HEK293 (cell line): ENCODE measurements around the gene MTFP1.

Experiments used
- CTCF ChIA-PET: fragments of 350-600 bp; formaldehyde crosslinking; extraction: SDS; loops from one replicate; lab custom pipeline; 2021; ENCODE audit warnings: antibody characterized with exemption; lab: Yijun Ruan, JAX
- POLR2A ChIA-PET: fragments of 300-600 bp; formaldehyde crosslinking; extraction: SDS; loops from one replicate; lab custom pipeline; 2020; ENCODE audit warnings: antibody characterized with exemption, inconsistent platforms; lab: Yijun Ruan, JAX
- H3K27ac ChIP-seq: fragments of 200-500 bp; sonication (Bioruptor generic); 2 replicates; pipeline ENCODE4 v1.5.1; 2014; ENCODE audit warnings: low read depth, low read length, control low read depth, inconsistent platforms; ENCODE audit errors: extremely low read depth
- H3K36me3 ChIP-seq, 2 experiments: fragments of 200-500 bp in 1 of 2; sonication (Bioruptor generic) in 1 of 2; 1 replicate in 1 of 2; 2 replicates in 1 of 2; pipeline ENCODE4 v1.5.1; 2014 to 2017; ENCODE audit warnings: inconsistent platforms in 2 of 2, low read length in 2 of 2; ENCODE audit not compliant: control insufficient read depth in 2 of 2, insufficient read depth in 1 of 2
- H3K4me1 ChIP-seq: fragments of 200-500 bp; sonication (Bioruptor generic); 2 replicates; pipeline ENCODE4 v1.5.1; 2014; ENCODE audit warnings: mild to moderate bottlenecking, low read length, inconsistent platforms; ENCODE audit not compliant: control insufficient read depth, insufficient read depth
- H3K4me3 ChIP-seq: 2 replicates; pipeline ENCODE4 v1.5.1; 2011; ENCODE audit warnings: low read depth, mild to moderate bottlenecking, control low read depth, low read length, moderate library complexity
- H3K9me3 ChIP-seq: fragments of 200-500 bp; sonication (Bioruptor generic); 2 replicates; pipeline ENCODE4 v1.5.1; 2014; ENCODE audit warnings: low read depth, low read length, inconsistent platforms; ENCODE audit not compliant: control insufficient read depth, insufficient read depth
- CTCF ChIP-seq: fragments of 450-650 bp; formaldehyde crosslinking; IDR thresholded peaks from 2 replicates; pipeline ENCODE4 v1.5.1; 2016; ENCODE audit warnings: missing biosample characterization, missing genetic modification characterization
- KLF16 ChIP-seq: fragments of 450-650 bp; formaldehyde crosslinking; IDR thresholded peaks from 2 replicates; pipeline ENCODE4 v1.5.1; 2017; ENCODE audit warnings: missing biosample characterization, missing genetic modification characterization
- OVOL3 ChIP-seq: fragments of 450-650 bp; formaldehyde crosslinking; IDR thresholded peaks from 2 replicates; pipeline ENCODE4 v1.5.1; 2016; ENCODE audit warnings: missing biosample characterization, missing genetic modification characterization
- ZBTB48 ChIP-seq: fragments of 450-650 bp; formaldehyde crosslinking; IDR thresholded peaks from 2 replicates; pipeline ENCODE4 v1.5.1; 2016; ENCODE audit warnings: missing biosample characterization, missing genetic modification characterization
- ZNF112 ChIP-seq: fragments of 450-650 bp; formaldehyde crosslinking; IDR thresholded peaks from 2 replicates; pipeline ENCODE4 v1.5.0; 2017; ENCODE audit warnings: missing biosample characterization, missing genetic modification characterization
- ZNF138 ChIP-seq: fragments of 450-650 bp; formaldehyde crosslinking; IDR thresholded peaks from 2 replicates; pipeline ENCODE4 v1.5.1; 2016; ENCODE audit warnings: missing biosample characterization, missing genetic modification characterization, borderline replicate concordance
- ZNF175 ChIP-seq: fragments of 450-650 bp; formaldehyde crosslinking; IDR thresholded peaks from 2 replicates; pipeline ENCODE4 v1.5.1; 2016; ENCODE audit warnings: missing biosample characterization, missing genetic modification characterization
- ZNF2 ChIP-seq: fragments of 450-650 bp; formaldehyde crosslinking; IDR thresholded peaks from 2 replicates; pipeline ENCODE4 v1.5.1; 2016; ENCODE audit warnings: missing biosample characterization, missing genetic modification characterization
- ZNF561 ChIP-seq: fragments of 450-650 bp; IDR thresholded peaks from 2 replicates; pipeline ENCODE4 v1.5.1; 2018; ENCODE audit warnings: missing biosample characterization, missing genetic modification characterization, borderline replicate concordance
- ZNF580 ChIP-seq: fragments of 450-650 bp; formaldehyde crosslinking; IDR thresholded peaks from 2 replicates; pipeline ENCODE4 v1.5.1; 2016; ENCODE audit warnings: missing biosample characterization, missing genetic modification characterization
- ZNF610 ChIP-seq: fragments of 450-650 bp; formaldehyde crosslinking; IDR thresholded peaks from 2 replicates; pipeline ENCODE4 v1.5.1; 2016; ENCODE audit warnings: missing biosample characterization, missing genetic modification characterization, borderline replicate concordance
- ZNF654 ChIP-seq: fragments of 450-650 bp; formaldehyde crosslinking; IDR thresholded peaks from 2 replicates; pipeline ENCODE4 v1.5.1; 2016; ENCODE audit warnings: low read depth, missing biosample characterization, missing genetic modification characterization
- ZNF660 ChIP-seq: fragments of 450-650 bp; IDR thresholded peaks from 2 replicates; pipeline ENCODE4 v1.5.1; 2018; ENCODE audit warnings: missing biosample characterization, mild to moderate bottlenecking, missing genetic modification characterization
- ZNF707 ChIP-seq: fragments of 450-650 bp; formaldehyde crosslinking; IDR thresholded peaks from 2 replicates; pipeline ENCODE4 v1.5.1; 2016; ENCODE audit warnings: missing biosample characterization, missing genetic modification characterization
- ZNF776 ChIP-seq: fragments of 450-650 bp; formaldehyde crosslinking; IDR thresholded peaks from 2 replicates; pipeline ENCODE4 v1.5.0; 2017; ENCODE audit warnings: missing biosample characterization, missing genetic modification characterization, borderline replicate concordance
- TF ChIP-seq, protein P1 (sequence below): fragments of 450-650 bp; formaldehyde crosslinking; conservative IDR thresholded peaks from 2 replicates; pipeline ENCODE4 v1.5.1; 2016; ENCODE audit warnings: low read depth, missing biosample characterization, missing genetic modification characterization
- TF ChIP-seq, protein P2 (sequence below): fragments of 450-650 bp; formaldehyde crosslinking; IDR thresholded peaks from 2 replicates; pipeline ENCODE4 v1.5.1; 2017; ENCODE audit warnings: missing biosample characterization, missing genetic modification characterization
- TF ChIP-seq, protein P3 (sequence below): fragments of 450-650 bp; formaldehyde crosslinking; IDR thresholded peaks from 2 replicates; pipeline ENCODE4 v1.5.1; 2016; ENCODE audit warnings: missing biosample characterization, missing genetic modification characterization
- TF ChIP-seq, protein P4 (sequence below): fragments of 450-650 bp; formaldehyde crosslinking; IDR thresholded peaks from 2 replicates; pipeline ENCODE4 v1.5.1; 2016; ENCODE audit warnings: missing biosample characterization, missing genetic modification characterization
- TF ChIP-seq, protein P5 (sequence below): fragments of 450-650 bp; formaldehyde crosslinking; IDR thresholded peaks from 2 replicates; pipeline ENCODE4 v1.5.1; 2017; ENCODE audit warnings: missing biosample characterization, missing genetic modification characterization

Gene MTFP1

DNA sequence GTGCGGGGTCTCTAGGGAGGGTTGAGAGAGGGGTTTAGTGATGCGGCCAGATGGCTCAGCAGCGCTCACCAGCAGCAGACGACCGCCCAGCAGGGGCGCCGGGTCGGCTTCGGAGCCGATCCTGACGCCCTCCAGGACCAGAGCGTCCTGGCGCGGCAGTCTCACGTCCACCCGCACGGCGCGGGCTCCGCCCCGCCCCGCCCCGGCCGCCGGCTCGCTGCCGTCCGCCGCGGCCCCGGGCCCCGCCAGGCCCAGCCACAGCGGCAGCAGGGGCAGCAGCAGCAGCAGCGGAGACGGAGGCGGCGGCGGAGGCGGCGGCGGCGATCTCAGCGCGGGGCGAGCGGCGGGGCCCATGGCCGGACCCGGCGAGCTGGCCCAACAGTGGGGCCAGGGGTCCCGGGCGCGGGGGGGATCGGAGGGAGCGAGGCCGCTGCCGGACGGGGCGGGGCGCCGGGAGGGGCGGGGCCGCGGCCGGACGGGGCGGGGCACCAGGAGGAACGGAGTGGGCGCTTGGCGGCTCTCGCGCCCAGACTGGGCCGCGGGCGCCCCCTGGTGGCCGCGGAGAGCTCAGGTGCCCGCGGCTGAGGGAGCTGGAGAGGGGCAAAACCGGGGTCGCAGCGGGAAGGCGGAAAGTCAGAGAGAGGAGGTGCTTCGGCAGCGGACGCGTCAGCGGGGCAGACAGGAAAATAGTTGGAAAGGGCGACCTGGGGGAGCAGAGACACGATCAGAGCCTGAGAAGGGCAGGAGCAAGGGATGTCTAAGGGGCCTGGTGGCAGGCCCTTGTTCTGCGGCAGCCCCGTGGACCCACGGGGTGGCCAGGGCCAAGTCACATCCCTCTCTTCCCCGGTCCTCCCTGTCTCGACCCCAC lies 38.4 kb upstream of the MTFP1 start, which contains the start of gene RNF215 (continued):
- TF ChIP-seq, protein P1, sequence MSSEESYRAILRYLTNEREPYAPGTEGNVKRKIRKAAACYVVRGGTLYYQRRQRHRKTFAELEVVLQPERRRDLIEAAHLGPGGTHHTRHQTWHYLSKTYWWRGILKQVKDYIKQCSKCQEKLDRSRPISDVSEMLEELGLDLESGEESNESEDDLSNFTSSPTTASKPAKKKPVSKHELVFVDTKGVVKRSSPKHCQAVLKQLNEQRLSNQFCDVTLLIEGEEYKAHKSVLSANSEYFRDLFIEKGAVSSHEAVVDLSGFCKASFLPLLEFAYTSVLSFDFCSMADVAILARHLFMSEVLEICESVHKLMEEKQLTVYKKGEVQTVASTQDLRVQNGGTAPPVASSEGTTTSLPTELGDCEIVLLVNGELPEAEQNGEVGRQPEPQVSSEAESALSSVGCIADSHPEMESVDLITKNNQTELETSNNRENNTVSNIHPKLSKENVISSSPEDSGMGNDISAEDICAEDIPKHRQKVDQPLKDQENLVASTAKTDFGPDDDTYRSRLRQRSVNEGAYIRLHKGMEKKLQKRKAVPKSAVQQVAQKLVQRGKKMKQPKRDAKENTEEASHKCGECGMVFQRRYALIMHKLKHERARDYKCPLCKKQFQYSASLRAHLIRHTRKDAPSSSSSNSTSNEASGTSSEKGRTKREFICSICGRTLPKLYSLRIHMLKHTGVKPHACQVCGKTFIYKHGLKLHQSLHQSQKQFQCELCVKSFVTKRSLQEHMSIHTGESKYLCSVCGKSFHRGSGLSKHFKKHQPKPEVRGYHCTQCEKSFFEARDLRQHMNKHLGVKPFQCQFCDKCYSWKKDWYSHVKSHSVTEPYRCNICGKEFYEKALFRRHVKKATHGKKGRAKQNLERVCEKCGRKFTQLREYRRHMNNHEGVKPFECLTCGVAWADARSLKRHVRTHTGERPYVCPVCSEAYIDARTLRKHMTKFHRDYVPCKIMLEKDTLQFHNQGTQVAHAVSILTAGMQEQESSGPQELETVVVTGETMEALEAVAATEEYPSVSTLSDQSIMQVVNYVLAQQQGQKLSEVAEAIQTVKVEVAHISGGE (tag by site-specific recombination) = no peak
- no peak for TF ChIP-seq ZNF580 (tag by site-specific recombination)
- TF ChIP-seq ZNF2 (tag by site-specific recombination) = 0 out of 2 replicates have a peak, but pooled peaks have one; percentile 61
- no peak for TF ChIP-seq ZNF707 (tag by site-specific recombination)

DNA sequence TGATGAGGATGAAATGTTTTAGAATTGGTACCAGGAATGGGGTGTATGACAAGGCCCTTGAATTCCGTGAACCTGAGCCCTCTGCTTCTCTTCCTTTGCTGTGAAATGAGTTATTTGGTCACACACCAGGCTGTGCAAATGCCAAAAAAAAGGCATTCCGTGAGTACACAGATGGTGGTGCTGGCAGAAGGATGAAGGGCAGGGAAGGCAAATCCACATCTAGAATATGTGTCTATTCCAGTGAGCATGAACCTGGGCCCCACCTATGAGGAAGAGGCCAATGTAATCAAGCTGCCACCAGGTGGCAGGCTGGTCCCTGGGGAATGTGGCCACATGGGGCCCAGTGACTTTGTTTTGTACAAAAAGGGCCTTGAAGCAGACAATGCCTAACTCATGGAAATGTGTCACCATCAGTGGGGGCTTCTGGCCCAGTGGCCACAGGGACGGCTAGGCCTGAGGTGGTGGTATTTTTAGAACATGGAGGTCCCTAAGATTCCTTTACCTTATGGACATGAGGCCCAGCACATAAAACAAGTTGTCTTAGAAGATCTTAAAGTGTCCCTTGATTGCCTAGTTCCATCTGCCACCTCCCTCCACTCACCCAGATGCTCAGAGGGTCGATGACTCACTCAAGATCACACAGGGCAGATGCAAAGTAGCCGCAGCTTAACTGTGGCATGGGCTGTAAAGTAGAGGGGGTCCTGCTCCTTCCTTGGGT lies 34.4 kb upstream of the MTFP1 start:
- Histone ChIP-seq H3K4me1 (peaks cover 2% of the 10 kb centered on the region; the same call in 1 of the 2 replicates), H3K4me3 (no peak overlapping the region), H3K27ac (no peak overlapping the region), H3K9me3 (no peaks in the 10 kb centered on the region), H3K36me3 (no peaks in the 10 kb centered on the region)
- ChIA-PET POLR2A (interaction anchor here (2.7 kb wide), 1 partner anchor 32 kb away, joined by 21 read pairs; no protein-coding TSS in a partner anchor), CTCF (interaction anchor here (0.6 to 5.9 kb wide), 26 partner anchors 16 to 435 kb away, joined by 3 to 80 read pairs (median 4); partner anchors contain the start of genes CASTOR1 and MTFP1)
- 0 out of 2 replicates have a peak, but pooled peaks have one; percentile 25 for TF ChIP-seq ZNF561 (tag by site-specific recombination)
- TF ChIP-seq, protein P2, sequence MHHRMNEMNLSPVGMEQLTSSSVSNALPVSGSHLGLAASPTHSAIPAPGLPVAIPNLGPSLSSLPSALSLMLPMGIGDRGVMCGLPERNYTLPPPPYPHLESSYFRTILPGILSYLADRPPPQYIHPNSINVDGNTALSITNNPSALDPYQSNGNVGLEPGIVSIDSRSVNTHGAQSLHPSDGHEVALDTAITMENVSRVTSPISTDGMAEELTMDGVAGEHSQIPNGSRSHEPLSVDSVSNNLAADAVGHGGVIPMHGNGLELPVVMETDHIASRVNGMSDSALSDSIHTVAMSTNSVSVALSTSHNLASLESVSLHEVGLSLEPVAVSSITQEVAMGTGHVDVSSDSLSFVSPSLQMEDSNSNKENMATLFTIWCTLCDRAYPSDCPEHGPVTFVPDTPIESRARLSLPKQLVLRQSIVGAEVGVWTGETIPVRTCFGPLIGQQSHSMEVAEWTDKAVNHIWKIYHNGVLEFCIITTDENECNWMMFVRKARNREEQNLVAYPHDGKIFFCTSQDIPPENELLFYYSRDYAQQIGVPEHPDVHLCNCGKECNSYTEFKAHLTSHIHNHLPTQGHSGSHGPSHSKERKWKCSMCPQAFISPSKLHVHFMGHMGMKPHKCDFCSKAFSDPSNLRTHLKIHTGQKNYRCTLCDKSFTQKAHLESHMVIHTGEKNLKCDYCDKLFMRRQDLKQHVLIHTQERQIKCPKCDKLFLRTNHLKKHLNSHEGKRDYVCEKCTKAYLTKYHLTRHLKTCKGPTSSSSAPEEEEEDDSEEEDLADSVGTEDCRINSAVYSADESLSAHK (tag by site-specific recombination) = peak; percentile 74; the same call in 1 of the 2 replicates
- TF ChIP-seq OVOL3 (tag by site-specific recombination) = no peak
- TF ChIP-seq ZNF175 = no peak
- TF ChIP-seq, protein P3, sequence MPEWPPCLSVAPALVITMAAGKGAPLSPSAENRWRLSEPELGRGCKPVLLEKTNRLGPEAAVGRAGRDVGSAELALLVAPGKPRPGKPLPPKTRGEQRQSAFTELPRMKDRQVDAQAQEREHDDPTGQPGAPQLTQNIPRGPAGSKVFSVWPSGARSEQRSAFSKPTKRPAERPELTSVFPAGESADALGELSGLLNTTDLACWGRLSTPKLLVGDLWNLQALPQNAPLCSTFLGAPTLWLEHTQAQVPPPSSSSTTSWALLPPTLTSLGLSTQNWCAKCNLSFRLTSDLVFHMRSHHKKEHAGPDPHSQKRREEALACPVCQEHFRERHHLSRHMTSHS = no peak
- peak; percentile 72; the same call in 1 of the 2 replicates for TF ChIP-seq ZNF660 (tag by site-specific recombination)
- peak; percentile 50 for TF ChIP-seq ZNF654
- TF ChIP-seq, protein P4, sequence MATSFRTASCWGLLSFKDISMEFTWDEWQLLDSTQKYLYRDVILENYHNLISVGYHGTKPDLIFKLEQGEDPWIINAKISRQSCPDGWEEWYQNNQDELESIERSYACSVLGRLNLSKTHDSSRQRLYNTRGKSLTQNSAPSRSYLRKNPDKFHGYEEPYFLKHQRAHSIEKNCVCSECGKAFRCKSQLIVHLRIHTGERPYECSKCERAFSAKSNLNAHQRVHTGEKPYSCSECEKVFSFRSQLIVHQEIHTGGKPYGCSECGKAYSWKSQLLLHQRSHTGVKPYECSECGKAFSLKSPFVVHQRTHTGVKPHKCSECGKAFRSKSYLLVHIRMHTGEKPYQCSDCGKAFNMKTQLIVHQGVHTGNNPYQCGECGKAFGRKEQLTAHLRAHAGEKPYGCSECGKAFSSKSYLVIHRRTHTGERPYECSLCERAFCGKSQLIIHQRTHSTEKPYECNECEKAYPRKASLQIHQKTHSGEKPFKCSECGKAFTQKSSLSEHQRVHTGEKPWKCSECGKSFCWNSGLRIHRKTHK (tag by site-specific recombination) = no peak
- peak; percentile 58 for TF ChIP-seq ZBTB48 (tag by site-specific recombination)
- TF ChIP-seq, protein P5, sequence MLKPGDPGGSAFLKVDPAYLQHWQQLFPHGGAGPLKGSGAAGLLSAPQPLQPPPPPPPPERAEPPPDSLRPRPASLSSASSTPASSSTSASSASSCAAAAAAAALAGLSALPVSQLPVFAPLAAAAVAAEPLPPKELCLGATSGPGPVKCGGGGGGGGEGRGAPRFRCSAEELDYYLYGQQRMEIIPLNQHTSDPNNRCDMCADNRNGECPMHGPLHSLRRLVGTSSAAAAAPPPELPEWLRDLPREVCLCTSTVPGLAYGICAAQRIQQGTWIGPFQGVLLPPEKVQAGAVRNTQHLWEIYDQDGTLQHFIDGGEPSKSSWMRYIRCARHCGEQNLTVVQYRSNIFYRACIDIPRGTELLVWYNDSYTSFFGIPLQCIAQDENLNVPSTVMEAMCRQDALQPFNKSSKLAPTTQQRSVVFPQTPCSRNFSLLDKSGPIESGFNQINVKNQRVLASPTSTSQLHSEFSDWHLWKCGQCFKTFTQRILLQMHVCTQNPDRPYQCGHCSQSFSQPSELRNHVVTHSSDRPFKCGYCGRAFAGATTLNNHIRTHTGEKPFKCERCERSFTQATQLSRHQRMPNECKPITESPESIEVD (tag by site-specific recombination) = no peak
- TF ChIP-seq CTCF (tag by site-specific recombination) = peak; percentile 53; the same call in 1 of the 2 replicates
- no peak for TF ChIP-seq ZNF776
- peak; percentile 99 for TF ChIP-seq ZNF707 (tag by site-specific recombination)
- no peak for TF ChIP-seq KLF16 (tag by site-specific recombination)
- TF ChIP-seq ZNF112 (tag by site-specific recombination) = no peak
- TF ChIP-seq ZNF138 (tag by site-specific recombination) = no peak
- no peak for TF ChIP-seq ZNF610 (tag by site-specific recombination)
